ENCODE results near the gene CELA2B. TPM values are rescaled to one million over a fixed set of nuclear protein-coding genes. Genes with fewer than 3 reads are reported as not detected.
"Not testable (repeated sequence)": the region's sequence is repeated elsewhere in the genome, so short reads cannot be mapped to it uniquely, and the experiment has no call there.

CELA2B gene
- total RNA-seq, 2 donors from 2014 or later = 333 to 1,481 TPM

GRCh38 chr1:15509586-15509985, 33.7 kb downstream of the CELA2B start:
- intact Hi-C loops (cut with DNase I) = no loop called here
- ATAC-seq = no peak
- Histone ChIP-seq H3K27ac (no peak overlapping the region), H3K36me3 (replicated peaks in 1 of 2; ENCODE audit: insufficient read depth in 1 of 2, low read depth in 2 of 2) (no peaks in the 10 kb centered on the region), H3K27me3 (no peaks in the 10 kb centered on the region), H3K4me1 (peaks cover 45% of the 10 kb centered on the region), H3K9me3 (no peaks in the 10 kb centered on the region), H3K4me3 (no peak overlapping the region)
- 71 to 80% methylated on average over 7 of the region's 7 CpGs for WGBS, 2 donors
- peak in 1 of 4 donors; percentile 0 for DNase-seq
- TF ChIP-seq POLR2A (IDR thresholded peaks at IDR 0.05) (no peak), CTCF (IDR thresholded peaks at IDR 0.05) (no peak)

GRCh38 chr1:15510611-15511405, 34.9 kb downstream of the CELA2B start:
- Histone ChIP-seq H3K4me1 (peaks cover 45% of the 10 kb centered on the region), H3K27ac (peak overlapping the region in 1 of 4 donors; percentile 33), H3K4me3 (no peak overlapping the region), H3K9me3 (no peaks in the 10 kb centered on the region), H3K27me3 (no peaks in the 10 kb centered on the region), H3K36me3 (replicated peaks in 1 of 2; ENCODE audit: insufficient read depth in 1 of 2, low read depth in 2 of 2) (no peaks in the 10 kb centered on the region)
- TF ChIP-seq POLR2A (IDR thresholded peaks at IDR 0.05) = no peak
- TF ChIP-seq CTCF (IDR thresholded peaks at IDR 0.05) = no peak
- peak in 2 of 4 donors; percentile 29 to 62 for DNase-seq
- ATAC-seq = peak; percentile 33
- WGBS, 2 donors = 76 to 83% methylated on average over 8 of the region's 8 CpGs
- intact Hi-C loops (cut with DNase I) = loop anchor here (10.0 kb wide), 1 partner anchor 176 kb away; no protein-coding TSS in a partner anchor

DNA sequence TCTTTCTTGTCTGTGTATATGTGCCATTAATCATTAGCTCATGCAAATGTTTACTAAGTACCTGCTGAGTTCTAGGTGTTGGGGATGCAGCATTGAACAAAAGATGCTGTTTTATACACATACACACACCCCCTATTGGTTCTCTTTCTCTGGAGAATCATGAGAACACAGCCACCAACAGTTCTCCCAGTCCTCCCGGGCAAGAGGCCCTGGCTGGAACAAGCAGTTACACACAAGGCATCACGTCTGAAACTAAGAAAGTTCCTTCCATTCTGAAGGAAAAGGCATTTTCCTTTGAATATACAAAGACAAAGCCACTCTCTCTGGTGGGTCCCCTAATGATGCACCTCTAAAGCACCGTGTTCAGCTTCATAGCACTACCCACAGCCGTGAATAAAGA, 37.3 kb downstream of the CELA2B start:
- no peaks in the 10 kb centered on the region for H3K9me3 ChIP-seq
- ATAC-seq = no peak

DNA sequence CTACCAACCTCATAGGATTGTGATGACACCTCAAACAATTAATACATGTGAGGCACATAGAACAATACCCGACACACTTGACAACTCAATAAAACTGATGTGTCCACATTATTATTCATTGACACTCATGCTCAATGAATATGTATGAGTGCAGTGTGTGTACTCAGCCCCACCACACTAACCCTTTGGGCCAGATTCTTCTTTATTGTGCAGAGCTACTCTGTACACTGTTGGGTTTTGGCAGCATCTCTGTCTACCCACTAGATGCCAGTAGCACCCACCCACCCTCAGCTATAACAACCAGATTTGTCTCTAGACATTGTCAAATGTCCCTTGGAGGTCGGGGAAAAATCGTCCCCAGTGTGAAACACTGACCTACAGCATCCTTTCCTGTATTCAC, 38.0 kb downstream of the CELA2B start:
- intact Hi-C loops (cut with DNase I) = loop anchor here (10.0 kb wide), 1 partner anchor 179 kb away; no protein-coding TSS in a partner anchor

More for the DNA sequence above, 37.3 kb downstream of the CELA2B start:
- no peak for TF ChIP-seq POLR2A (IDR thresholded peaks at IDR 0.05)
- no peak for TF ChIP-seq CTCF (IDR thresholded peaks at IDR 0.05)
- H3K27me3 ChIP-seq = no peaks in the 10 kb centered on the region
- 70 to 74% methylated on average over 4 of the region's 4 CpGs for WGBS, 2 donors
- peaks cover 27% of the 10 kb centered on the region for H3K4me1 ChIP-seq
- H3K4me3 ChIP-seq = no peak overlapping the region
- no peak overlapping the region for H3K27ac ChIP-seq
- DNase-seq = no peak
- intact Hi-C loops (cut with DNase I) = loop anchor here (10.0 kb wide), 1 partner anchor 178 kb away; no protein-coding TSS in a partner anchor
- no peaks in the 10 kb centered on the region for H3K36me3 ChIP-seq (replicated peaks in 1 of 2; ENCODE audit: insufficient read depth in 1 of 2, low read depth in 2 of 2)

DNA sequence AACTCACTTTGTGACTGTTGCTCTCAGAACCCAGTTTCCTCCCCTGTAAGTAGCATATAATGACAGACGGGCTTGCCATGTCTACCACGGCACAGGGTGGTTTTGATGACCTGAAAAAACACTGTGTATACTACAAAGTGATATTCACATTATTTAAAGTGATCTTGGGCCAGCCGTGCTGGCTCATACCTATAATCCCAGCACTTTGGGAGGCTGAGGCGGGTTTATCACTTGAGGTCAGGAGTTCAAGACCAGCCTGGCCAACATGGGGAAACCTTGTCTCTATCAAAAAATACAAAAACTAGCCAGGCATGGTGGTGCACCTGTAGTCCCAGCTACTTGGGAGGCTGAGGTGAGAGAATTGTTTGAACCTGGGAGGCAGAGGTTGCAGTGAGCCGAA, 38.7 kb downstream of the CELA2B start:
- peaks cover 16% of the 10 kb centered on the region for H3K4me1 ChIP-seq
- H3K27me3 ChIP-seq; ATAC-seq; H3K4me3 ChIP-seq; H3K36me3 ChIP-seq (replicated peaks in 1 of 2; ENCODE audit: insufficient read depth in 1 of 2, low read depth in 2 of 2); H3K27ac ChIP-seq; H3K9me3 ChIP-seq; DNase-seq: not testable (repeated sequence)
- intact Hi-C loops (cut with DNase I) = loop anchor here (10.0 kb wide), 1 partner anchor 180 kb away; no protein-coding TSS in a partner anchor
- 80 to 90% methylated on average over 5 of the region's 5 CpGs for WGBS, 2 donors

More for the DNA sequence above, 38.0 kb downstream of the CELA2B start:
- WGBS, 2 donors = 88 to 89% methylated on average over 3 of the region's 3 CpGs
- TF ChIP-seq CTCF (IDR thresholded peaks at IDR 0.05) = no peak
- no peak for TF ChIP-seq POLR2A (IDR thresholded peaks at IDR 0.05)
- Histone ChIP-seq H3K27ac (no peak overlapping the region), H3K4me3 (no peak overlapping the region), H3K9me3 (no peaks in the 10 kb centered on the region), H3K36me3 (replicated peaks in 1 of 2; ENCODE audit: insufficient read depth in 1 of 2, low read depth in 2 of 2) (no peaks in the 10 kb centered on the region), H3K27me3 (no peaks in the 10 kb centered on the region), H3K4me1 (peaks cover 23% of the 10 kb centered on the region)
- DNase-seq = no peak
- ATAC-seq = no peak
